Spleen (tissue), 11 donors: ENCODE results near the gene NANS. TPM values are rescaled to one million over a fixed set of nuclear protein-coding genes. Genes with fewer than 3 reads are reported as not detected.
A peak's percentile ranks its signal among the peaks of the same experiment; 100 is the strongest.
"Not testable (repeated sequence)": the region's sequence is repeated elsewhere in the genome, so short reads cannot be mapped to it uniquely, and the experiment has no call there.

ENCODE experiments used
- DNase-seq: peaks from one replicate; pipeline ENCODE4 v3.0.0-alpha.2; 2020
- H3K27ac ChIP-seq, 8 donors: fragments of 200-600 bp; sonication (generic) in 7 of 8; 1 replicate in 4 of 8; 2 replicates in 4 of 8; pipeline versions ENCODE4 v1.5.0 to v1.8.0; 2016 to 2021; ENCODE audit warnings: inconsistent platforms in 4 of 8, mild to moderate bottlenecking in 4 of 8, moderate library complexity in 1 of 8
- H3K27me3 ChIP-seq, 7 donors: fragments of 200-600 bp; sonication (generic) in 6 of 7; replicated peaks in 1 of 7; 1 replicate in 4 of 7; 2 replicates in 3 of 7; pipeline versions ENCODE4 v1.5.0 to v1.8.0; 2016 to 2021; ENCODE audit warnings: inconsistent platforms in 3 of 7, mild to moderate bottlenecking in 1 of 7
- H3K36me3 ChIP-seq, 6 donors: fragments of 200-600 bp; sonication (generic) in 5 of 6; 1 replicate in 4 of 6; 2 replicates in 2 of 6; pipeline versions ENCODE4 v1.5.0 to v1.8.0; 2016 to 2021; ENCODE audit warnings: inconsistent platforms in 2 of 6
- H3K4me1 ChIP-seq, 6 donors: fragments of 200-600 bp; sonication (generic) in 5 of 6; 1 replicate in 3 of 6; 2 replicates in 3 of 6; pipeline versions ENCODE4 v1.5.0 to v1.8.0; 2016 to 2021; ENCODE audit warnings: inconsistent platforms in 3 of 6
- H3K4me3 ChIP-seq, 8 donors: fragments of 200-600 bp; sonication (generic) in 7 of 8; 1 replicate in 4 of 8; 2 replicates in 4 of 8; pipeline versions ENCODE4 v1.5.0 to v1.8.0; 2016 to 2021; ENCODE audit warnings: inconsistent platforms in 4 of 8, mild to moderate bottlenecking in 4 of 8, moderate library complexity in 2 of 8
- H3K9me3 ChIP-seq, 8 donors: fragments of 200-600 bp; sonication (generic) in 7 of 8; 1 replicate in 4 of 8; 2 replicates in 4 of 8; pipeline versions ENCODE4 v1.5.0 to v1.8.0; 2016 to 2021; ENCODE audit warnings: inconsistent platforms in 4 of 8
- CTCF ChIP-seq, 11 experiments: fragments of 200-600 bp in 7 of 11; fragments of 450-650 bp in 4 of 11; sonication (generic) in 4 of 11; IDR thresholded peaks in 8 of 11; conservative IDR thresholded peaks in 3 of 11; 1 replicate in 7 of 11; 2 replicates in 4 of 11; pipeline versions ENCODE4 v1.4.0 to v1.8.0; 2016 to 2021; ENCODE audit warnings: antibody characterized with exemption in 11 of 11, inconsistent platforms in 4 of 11, mild to moderate bottlenecking in 1 of 11
- POLR2A ChIP-seq, 3 donors: fragments of 450-650 bp; IDR thresholded peaks; one replicate each; pipeline ENCODE4 v1.5.1; 2017; ENCODE audit warnings: antibody characterized with exemption in 3 of 3, mild to moderate bottlenecking in 1 of 3
- POLR2AphosphoS5 ChIP-seq, 3 donors: sonication (generic); formaldehyde crosslinking; IDR thresholded peaks; one replicate each; pipeline ENCODE4 v1.5.1; 2017; ENCODE audit warnings: antibody characterized with exemption in 3 of 3
- WGBS, 5 donors: extraction: QIAGEN DNeasy Blood & Tissue Kit in 3 of 5; methylation state at CpG; one replicate each; pipeline versions ENCODE4 v1.1.5 to v1.1.7; 2013 to 2018; 5-methylcytosine and 5-hydroxymethylcytosine counted together
- intact Hi-C: fragments of 100-400 bp; cut with DNase I; formaldehyde crosslinking; loops from one replicate; pipeline ENCODE4 v1.15.0; 2023; ENCODE audit warnings: low total_unique reads
- polyA plus RNA-seq, 3 donors: library from polyadenylated mRNA; stranded (reverse); fragments of 200-250 nt; gene quantifications; one replicate each; pipeline ENCODE4 v1.2.1, GENCODE V29; 2013
- total RNA-seq, 7 donors: library from RNA; depleted of rRNA in 3 of 7; stranded (reverse); fragments of >200 nt in 3 of 7; fragmentation: NEBNext Ultra II Directional in 4 of 7; extraction: Animal tissue kit (Norgen Biotek cat#: 25700) in 4 of 7; gene quantifications; one replicate each; pipeline versions ENCODE4 v1.1.0 to v1.2.1, GENCODE V29; 2016 to 2021
- donor health status: healthy with polysubstance abuse.
- donor health status: DM: no; HTN: no; CAD: no; lungs with moderate emphysema.
- donor health status: DM: no; HTN: no; CAD: no.
- donor health status: Bipolar disorder and iron deficiency.
- donor health status: healthy.
- donor health status: DM: no; HTN: no; CAD: no.
- donor health status: DM: yes; HTN: yes; CAD: no.

The NANS gene
- total and polyA plus RNA-seq, 10 donors = 30.6 to 87.3 (median 53.1) TPM

- H3K27me3 ChIP-seq = no peaks in the 10 kb centered on the region
- intact Hi-C loops = no loop called here
- H3K36me3 ChIP-seq = peaks cover 0 to 50% (median 3%) of the 10 kb centered on the region in 6 donors
- DNase-seq = no peak
- H3K4me3 ChIP-seq = no peak overlapping the region
- no peak for TF ChIP-seq POLR2A (IDR thresholded peaks at IDR 0.05)
- peak in 1 of 3 donors; percentile 34 for TF ChIP-seq POLR2AphosphoS5 (IDR thresholded peaks at IDR 0.05)
- peaks cover 55 to 100% (median 96%) of the 10 kb centered on the region in 6 donors for H3K4me1 ChIP-seq
- 49 to 73% (median 57%) methylated on average over 3 of the region's 3 CpGs for WGBS, 5 donors
- peak overlapping the region; percentile 58 to 92 (median 82) for H3K27ac ChIP-seq
- no peaks in the 10 kb centered on the region for H3K9me3 ChIP-seq
Observed at GRCh38 chr9:98104445-98104881, 47.9 kb downstream of the NANS start.

- Histone ChIP-seq H3K27ac (peak overlapping the region; percentile 58 to 92 (median 82)), H3K36me3 (peaks cover 0 to 50% (median 3%) of the 10 kb centered on the region in 6 donors), H3K4me1 (peaks cover 54 to 100% (median 96%) of the 10 kb centered on the region in 6 donors), H3K27me3 (no peaks in the 10 kb centered on the region), H3K9me3 (no peaks in the 10 kb centered on the region), H3K4me3 (no peak overlapping the region)
- no peak for DNase-seq
- 93 to 95% (median 93%) methylated on average over 7 of the region's 7 CpGs for WGBS, 5 donors
- intact Hi-C loops = no loop called here
- no peak for TF ChIP-seq POLR2AphosphoS5 (IDR thresholded peaks at IDR 0.05)
- TF ChIP-seq POLR2A (IDR thresholded peaks at IDR 0.05) = no peak
- no peak for TF ChIP-seq CTCF (IDR thresholded peaks at IDR 0.05 in 8 of 11, conservative IDR thresholded peaks at IDR 0.05 in 3 of 11)
Observed at GRCh38 chr9:98105006-98105405, 48.5 kb downstream of the NANS start.

- 63 to 79% (median 73%) methylated on average over 2 of the region's 2 CpGs for WGBS, 5 donors
- H3K9me3 ChIP-seq = no peaks in the 10 kb centered on the region
- H3K36me3 ChIP-seq = peaks cover 0 to 60% (median 4%) of the 10 kb centered on the region in 6 donors
- peak overlapping the region in 1 of 8 donors; percentile 35 for H3K4me3 ChIP-seq
- peaks cover 30 to 98% (median 75%) of the 10 kb centered on the region in 6 donors for H3K4me1 ChIP-seq
- no peaks in the 10 kb centered on the region for H3K27me3 ChIP-seq
- intact Hi-C loops = no loop called here
- no peak for TF ChIP-seq POLR2A (IDR thresholded peaks at IDR 0.05)
- no peak for TF ChIP-seq POLR2AphosphoS5 (IDR thresholded peaks at IDR 0.05)
- TF ChIP-seq CTCF (IDR thresholded peaks at IDR 0.05 in 8 of 11, conservative IDR thresholded peaks at IDR 0.05 in 3 of 11) = no peak
- peak overlapping the region; percentile 58 to 92 (median 84) for H3K27ac ChIP-seq
- DNase-seq = no peak
Observed at GRCh38 chr9:98107926-98108325, 51.4 kb downstream of the NANS start.

- intact Hi-C loops = no loop called here
Observed at GRCh38 chr9:98108531-98109031, 52.0 kb downstream of the NANS start.

GRCh38 chr9:98109052-98109451, 52.5 kb downstream of the NANS start:
- intact Hi-C loops = no loop called here
- peak; percentile 76 for DNase-seq
- Histone ChIP-seq H3K4me3 (no peak overlapping the region), H3K36me3 (peaks cover 0 to 60% (median 4%) of the 10 kb centered on the region in 6 donors), H3K4me1 (peaks cover 18 to 98% (median 67%) of the 10 kb centered on the region in 6 donors), H3K9me3 (no peaks in the 10 kb centered on the region), H3K27ac (peak overlapping the region; percentile 58 to 92 (median 84)), H3K27me3 (no peaks in the 10 kb centered on the region)
- WGBS, 5 donors = 36 to 47% (median 38%) methylated on average over 3 of the region's 3 CpGs
- TF ChIP-seq CTCF (IDR thresholded peaks at IDR 0.05 in 8 of 11, conservative IDR thresholded peaks at IDR 0.05 in 3 of 11) = no peak
- TF ChIP-seq POLR2AphosphoS5 (IDR thresholded peaks at IDR 0.05) = peak in 1 of 3 donors; percentile 9

More at GRCh38 chr9:98108531-98109031, 52.0 kb downstream of the NANS start:
- DNase-seq = no peak
- H3K4me3 ChIP-seq = peak overlapping the region in 1 of 8 donors; percentile 35
- TF ChIP-seq POLR2A (IDR thresholded peaks at IDR 0.05) (no peak), POLR2AphosphoS5 (IDR thresholded peaks at IDR 0.05) (peak in 1 of 3 donors; percentile 51)
- 38 to 53% (median 41%) methylated on average over 5 of the region's 5 CpGs for WGBS, 5 donors
- H3K27ac ChIP-seq = peak overlapping the region; percentile 58 to 92 (median 84)
- peaks cover 0 to 60% (median 4%) of the 10 kb centered on the region in 6 donors for H3K36me3 ChIP-seq
- H3K4me1 ChIP-seq = peaks cover 23 to 98% (median 71%) of the 10 kb centered on the region in 6 donors
- no peaks in the 10 kb centered on the region for H3K27me3 ChIP-seq
- H3K9me3 ChIP-seq = no peaks in the 10 kb centered on the region

- Histone ChIP-seq H3K4me3 (peak overlapping the region in 3 of 8 donors; percentile 78 to 97 (median 87)), H3K4me1 (peaks cover 4 to 97% (median 57%) of the 10 kb centered on the region in 6 donors), H3K36me3 (peaks cover 0 to 28% (median 7%) of the 10 kb centered on the region in 6 donors), H3K27ac (peak overlapping the region in 5 of 8 donors; percentile 94 to 96 (median 96))
- H3K9me3 ChIP-seq, DNase-seq, H3K27me3 ChIP-seq, intact Hi-C loops: not testable (repeated sequence)
- WGBS, 5 donors = 93 to 96% (median 95%) methylated on average over 6 of the region's 6 CpGs
Observed at GRCh38 chr9:98117097-98117496, 60.6 kb downstream of the NANS start.
